Psoas muscle (tissue), 8 donors: ENCODE results near the gene PTPRD. TPM values are rescaled to one million over a fixed set of nuclear protein-coding genes. Genes with fewer than 3 reads are reported as not detected.

ENCODE experiments used
- ATAC-seq, 4 donors: fragments of 200-7000 bp; cut with Tn5 transposase; one replicate each; pipeline ENCODE4 v1.9.1; 2020; ENCODE audit warnings: moderate library complexity in 3 of 4, mild to moderate bottlenecking in 2 of 4
- DNase-seq, 2 donors: peaks; one replicate each; pipeline ENCODE4 v3.0.0-alpha.2; 2020
- H3K27ac ChIP-seq: fragments of 200-600 bp; one replicate; pipeline ENCODE4 v1.8.0; 2022
- H3K27me3 ChIP-seq, 3 donors: fragments of 200-600 bp in 1 of 3; one replicate each; pipeline versions ENCODE4 v1.6.1 to v1.8.0; 2013 to 2022; ENCODE audit warnings: low read length in 2 of 3, mild to moderate bottlenecking in 2 of 3, moderate library complexity in 1 of 3; ENCODE audit not compliant: insufficient read depth in 3 of 3
- H3K36me3 ChIP-seq, 2 donors: fragments of 200-600 bp in 1 of 2; one replicate each; pipeline versions ENCODE4 v1.6.1 to v1.8.0; 2013 to 2022; ENCODE audit warnings: low read depth in 1 of 2, mild to moderate bottlenecking in 1 of 2, moderate library complexity in 1 of 2; ENCODE audit not compliant: insufficient read depth in 1 of 2
- H3K4me1 ChIP-seq: fragments of 200-600 bp; one replicate; pipeline ENCODE4 v1.8.0; 2022
- H3K4me3 ChIP-seq: fragments of 200-600 bp; one replicate; pipeline ENCODE4 v1.8.0; 2022; ENCODE audit warnings: mild to moderate bottlenecking
- H3K9me3 ChIP-seq: fragments of 200-600 bp; one replicate; pipeline ENCODE4 v1.8.0; 2022
- CTCF ChIP-seq: fragments of 200-600 bp; IDR thresholded peaks from one replicate; pipeline ENCODE4 v1.8.0; 2022; ENCODE audit warnings: antibody characterized with exemption
- whole genome bisulfite sequencing, 3 donors: extraction: QIAGEN DNeasy Blood & Tissue Kit; methylation state at CpG; one replicate each; pipeline versions ENCODE4 v1.1.6 to v1.1.7; 2013; 5-methylcytosine and 5-hydroxymethylcytosine counted together
- intact Hi-C, 2 donors: fragments of 100-400 bp; cut with DNase I; formaldehyde crosslinking; loops; one replicate each; pipeline versions ENCODE4 v1.11.0 to v1.14.2; 2022
- polyA plus RNA-seq, 3 donors: library from polyadenylated mRNA; stranded (reverse); fragments of 200-250 nt; gene quantifications; one replicate each; pipeline ENCODE4 v1.2.3, GENCODE V29; 2013
- total RNA-seq, 4 donors: library from RNA; stranded (reverse); fragmentation: NEBNext Ultra II Directional in 2 of 4; extraction: Animal tissue kit (Norgen Biotek cat#: 25700) in 2 of 4; gene quantifications; one replicate each; pipeline versions ENCODE4 v1.2.1 to v1.2.4, GENCODE V29; 2021 to 2023
- donor health status: healthy with polysubstance abuse.
- donor health status: DM: no; HTN: no; CAD: no; lungs with moderate emphysema.
- donor health status: Bipolar disorder and iron deficiency.
- donor health status: healthy.
- donor health status: DM: yes; HTN: yes; CAD: no.
- donor health status: DM: no; HTN: no; CAD: no.
- donor health status: DM: no; HTN: no; CAD: no.
- donor health status: DM: yes; HTN: yes; CAD: no.

PTPRD gene
- total and polyA plus RNA-seq, 7 donors = 0.44 to 3.1 (median 0.91) TPM

GRCh38 chr9:10009401-10009800 is 603.4 kb downstream of the PTPRD start:
- H3K27ac ChIP-seq = no peak overlapping the region
- no peaks in the 10 kb centered on the region for H3K36me3 ChIP-seq
- ATAC-seq = no peak
- no peak overlapping the region for H3K4me3 ChIP-seq
- H3K4me1 ChIP-seq = no peaks in the 10 kb centered on the region
- H3K9me3 ChIP-seq = no peaks in the 10 kb centered on the region
- intact Hi-C loops = loop anchor here in 1 of 2 donors (10.0 kb wide), 1 partner anchor 175 kb away; no protein-coding TSS in a partner anchor
- H3K27me3 ChIP-seq = no peaks in the 10 kb centered on the region
- TF ChIP-seq CTCF = no peak
- DNase-seq = no peak
- 47 to 56% (median 49%) methylated on average over 3 of the region's 3 CpGs for WGBS, 3 donors

- no peaks in the 10 kb centered on the region for H3K9me3 ChIP-seq
- H3K36me3 ChIP-seq = no peaks in the 10 kb centered on the region
- no peaks in the 10 kb centered on the region for H3K4me1 ChIP-seq
- H3K27me3 ChIP-seq = no peaks in the 10 kb centered on the region
- DNase-seq = no peak
- no peak overlapping the region for H3K4me3 ChIP-seq
- TF ChIP-seq CTCF = no peak
- intact Hi-C loops = loop anchor here in 1 of 2 donors (10.0 kb wide), 1 partner anchor 173 kb away; no protein-coding TSS in a partner anchor
- no peak overlapping the region for H3K27ac ChIP-seq
- WGBS, 3 donors = 0 to 77% (median 34%) methylated on average over 1 of the region's 1 CpG
- no peak for ATAC-seq
Measured at GRCh38 chr9:10008101-10008799, 604.6 kb downstream of the PTPRD start.

GRCh38 chr9:10007356-10007755 is 605.4 kb downstream of the PTPRD start:
- no peaks in the 10 kb centered on the region for H3K4me1 ChIP-seq
- no peaks in the 10 kb centered on the region for H3K36me3 ChIP-seq
- H3K9me3 ChIP-seq = no peaks in the 10 kb centered on the region
- ATAC-seq (no peak), DNase-seq (no peak)
- H3K27me3 ChIP-seq = no peaks in the 10 kb centered on the region
- no peak overlapping the region for H3K27ac ChIP-seq
- H3K4me3 ChIP-seq = no peak overlapping the region
- TF ChIP-seq CTCF = no peak
- 28 to 35% (median 33%) methylated on average over 5 of the region's 5 CpGs for WGBS, 3 donors
- intact Hi-C loops = loop anchor here in 1 of 2 donors (10.0 kb wide), 1 partner anchor 173 kb away; no protein-coding TSS in a partner anchor

- ATAC-seq (no peak), DNase-seq (no peak)
- WGBS, 3 donors = 43 to 53% (median 52%) methylated on average over 4 of the region's 4 CpGs
- no peaks in the 10 kb centered on the region for H3K9me3 ChIP-seq
- no peaks in the 10 kb centered on the region for H3K4me1 ChIP-seq
- no peak overlapping the region for H3K4me3 ChIP-seq
- H3K36me3 ChIP-seq = no peaks in the 10 kb centered on the region
- H3K27me3 ChIP-seq = no peaks in the 10 kb centered on the region
- no peak for TF ChIP-seq CTCF
- intact Hi-C loops = loop anchor here in 1 of 2 donors (10.0 kb wide), 1 partner anchor 170 kb away; no protein-coding TSS in a partner anchor
- no peak overlapping the region for H3K27ac ChIP-seq
Measured at GRCh38 chr9:10005206-10005605, 607.6 kb downstream of the PTPRD start.
